HG03060 (cell line): Measurements from ENCODE around the gene NHEJ1.

Experiments
- ATAC-seq: cut with Tn5 transposase; IDR thresholded peaks from one replicate; pipeline ENCODE4 v1.9.1; 2021; ENCODE audit warnings: low read depth, moderate number of reproducible peaks; ENCODE audit not compliant: unreplicated experiment

Gene NHEJ1

GRCh38 chr2:219034823-219035222 lies 125.8 kb downstream of the NHEJ1 start:
- ATAC-seq = no peak

GRCh38 chr2:219032051-219032745 lies 128.4 kb downstream of the NHEJ1 start:
- no peak for ATAC-seq

GRCh38 chr2:219031005-219031738 lies 129.4 kb downstream of the NHEJ1 start:
- ATAC-seq = no peak

- ATAC-seq = no peak
Measured at GRCh38 chr2:219030177-219030940, 130.3 kb downstream of the NHEJ1 start.

- ATAC-seq = no peak
Measured at GRCh38 chr2:219029829-219030165, 130.8 kb downstream of the NHEJ1 start.

- no peak for ATAC-seq
Measured at GRCh38 chr2:219028996-219029828, 131.4 kb downstream of the NHEJ1 start.

GRCh38 chr2:219028141-219028540 lies 132.5 kb downstream of the NHEJ1 start:
- ATAC-seq = no peak

- ATAC-seq = no peak
Measured at GRCh38 chr2:219027511-219028055, 133.0 kb downstream of the NHEJ1 start.

GRCh38 chr2:219026946-219027345 lies 133.7 kb downstream of the NHEJ1 start:
- no peak for ATAC-seq

- ATAC-seq = no peak
Measured at GRCh38 chr2:219025637-219026585, 134.7 kb downstream of the NHEJ1 start.
